GM23338 (cell line): ENCODE results near the gene PDE3A. TPM values are rescaled to one million over a fixed set of nuclear protein-coding genes. Genes with fewer than 3 reads are reported as not detected.

Experiments used
- ATAC-seq: fragments of 200-7000 bp; cut with Tn5 transposase; 3 replicates; pipeline ENCODE4 v1.9.1; 2020
- DNase-seq: peaks from one replicate; pipeline ENCODE4 v3.0.0-alpha.2; 2015; ENCODE audit warnings: low spot score
- H2AFZ ChIP-seq: fragments of 200-600 bp; sonication (generic); 2 replicates; pipeline ENCODE4 v1.8.0; 2016; ENCODE audit warnings: antibody characterized with exemption, mild to moderate bottlenecking, moderate library complexity
- H3F3A ChIP-seq: fragments of 200-600 bp; sonication (generic); replicated peaks from 2 replicates; pipeline ENCODE4 v1.8.0; 2017; ENCODE audit warnings: antibody characterized with exemption, mixed run types, low read depth
- H3K27ac ChIP-seq: fragments of 200-600 bp; sonication (generic); 2 replicates; pipeline ENCODE4 v1.6.1; 2016; ENCODE audit warnings: low read depth
- H3K27me3 ChIP-seq: fragments of 200-600 bp; sonication (generic); 2 replicates; pipeline ENCODE4 v1.8.0; 2016; ENCODE audit warnings: mild to moderate bottlenecking, mixed run types, moderate library complexity; ENCODE audit not compliant: insufficient read depth
- H3K36me3 ChIP-seq: fragments of 200-600 bp; sonication (generic); 2 replicates; pipeline ENCODE4 v1.8.0; 2016; ENCODE audit warnings: mild to moderate bottlenecking; ENCODE audit not compliant: insufficient read depth
- H3K4me1 ChIP-seq: fragments of 200-600 bp; sonication (generic); 2 replicates; pipeline ENCODE4 v1.8.0; 2016; ENCODE audit warnings: mild to moderate bottlenecking, moderate library complexity; ENCODE audit not compliant: insufficient read depth
- H3K4me2 ChIP-seq: fragments of 200-600 bp; sonication (generic); 2 replicates; pipeline ENCODE4 v1.7.1; 2017; ENCODE audit warnings: mixed run types
- H3K4me3 ChIP-seq: fragments of 200-600 bp; sonication (generic); 2 replicates; pipeline ENCODE4 v1.6.1; 2016; ENCODE audit warnings: mixed run types
- H3K79me2 ChIP-seq: fragments of 200-600 bp; sonication (generic); replicated peaks from 2 replicates; pipeline ENCODE4 v1.8.0; 2017; ENCODE audit warnings: mild to moderate bottlenecking; ENCODE audit not compliant: insufficient read depth
- H3K9me2 ChIP-seq: fragments of 200-600 bp; sonication (generic); 2 replicates; pipeline ENCODE4 v1.8.0; 2017; ENCODE audit not compliant: insufficient read depth
- H4K20me1 ChIP-seq: fragments of 200-600 bp; sonication (generic); replicated peaks from 2 replicates; pipeline ENCODE4 v1.8.0; 2017; ENCODE audit warnings: mild to moderate bottlenecking; ENCODE audit not compliant: insufficient read depth
- H3K27ac Mint-ChIP-seq: 2 replicates; pipeline ENCODE4 v1.8.0; 2020; ENCODE audit warnings: inconsistent platforms, mild to moderate bottlenecking, moderate library complexity, mixed read lengths
- H3K27me3 Mint-ChIP-seq: 3 replicates; pipeline ENCODE4 v1.8.0; 2022; ENCODE audit warnings: low read depth, mild to moderate bottlenecking, moderate library complexity, mixed read lengths, inconsistent platforms; ENCODE audit not compliant: insufficient read depth, poor library complexity
- H3K36me3 Mint-ChIP-seq: 3 replicates; pipeline ENCODE4 v1.8.0; 2021; ENCODE audit warnings: low read depth, mild to moderate bottlenecking, inconsistent platforms, moderate library complexity, mixed read lengths
- H3K4me1 Mint-ChIP-seq: 3 replicates; pipeline ENCODE4 v1.8.0; 2020; ENCODE audit warnings: mild to moderate bottlenecking, inconsistent platforms, mixed read lengths
- H3K4me3 Mint-ChIP-seq: 3 replicates; pipeline ENCODE4 v1.8.0; 2021; ENCODE audit warnings: moderate library complexity, mild to moderate bottlenecking, inconsistent platforms, mixed read lengths
- H3K9me3 Mint-ChIP-seq: 3 replicates; pipeline ENCODE4 v1.8.0; 2020; ENCODE audit warnings: moderate library complexity, mild to moderate bottlenecking, inconsistent platforms, mixed read lengths
- CREB1 ChIP-seq: fragments of 250-450 bp; sonication (Bioruptor Pico); IDR thresholded peaks from 2 replicates; pipeline ENCODE4 v1.5.0; 2020; ENCODE audit warnings: low read depth, mild to moderate bottlenecking, moderate library complexity
- CTCF ChIP-seq, 2 experiments: fragments of 200-600 bp in 1 of 2; sonication (generic) in 1 of 2; conservative IDR thresholded peaks; 2 replicates each; pipeline versions ENCODE4 v1.5.1 to v1.6.1; 2016 to 2017; ENCODE audit warnings: antibody characterized with exemption in 2 of 2, low read depth in 2 of 2, mild to moderate bottlenecking in 2 of 2, moderate library complexity in 1 of 2
- ETS1 ChIP-seq: IDR thresholded peaks from 2 replicates; pipeline ENCODE4 v1.6.1; 2016; ENCODE audit warnings: antibody characterized with exemption
- EZH2phosphoT487 ChIP-seq: fragments of 200-600 bp; sonication (generic); IDR thresholded peaks from one replicate; pipeline ENCODE4 v1.8.1; 2018; ENCODE audit warnings: antibody characterized with exemption; ENCODE audit not compliant: unreplicated experiment
- JUNB ChIP-seq: IDR thresholded peaks from one replicate; pipeline ENCODE4 v1.6.1; 2016; ENCODE audit warnings: antibody characterized with exemption; ENCODE audit not compliant: unreplicated experiment
- NANOG ChIP-seq: IDR thresholded peaks from 2 replicates; pipeline ENCODE4 v1.6.1; 2016; ENCODE audit warnings: antibody characterized with exemption, borderline replicate concordance
- POLR2AphosphoS5 ChIP-seq: IDR thresholded peaks from 2 replicates; pipeline ENCODE4 v1.6.1; 2016; ENCODE audit warnings: antibody characterized with exemption, low read depth
- ZNF114 ChIP-seq: fragments of 250-450 bp; sonication (Bioruptor Pico); IDR thresholded peaks from 2 replicates; pipeline ENCODE4 v1.5.0; 2020; ENCODE audit warnings: mild to moderate bottlenecking, moderate library complexity
- ZNF331 ChIP-seq: fragments of 250-450 bp; sonication (Bioruptor Pico); IDR thresholded peaks from 2 replicates; pipeline ENCODE4 v1.5.0; 2020; ENCODE audit warnings: low read depth, mild to moderate bottlenecking, moderate library complexity
- ZNF462 ChIP-seq: fragments of 250-450 bp; sonication (Bioruptor Pico); IDR thresholded peaks from 2 replicates; pipeline ENCODE4 v1.5.0; 2020; ENCODE audit warnings: mild to moderate bottlenecking, moderate library complexity
- polyA plus RNA-seq: library from polyadenylated mRNA; unstranded; fragments of >200 nt; fragmentation: Nextera tagmentation; extraction: Ambion mirVana; gene quantifications from 2 replicates; pipeline ENCODE4 v1.2.1, GENCODE V29; 2016
- total RNA-seq: library from RNA; depleted of rRNA; stranded (reverse); fragments of >200 nt; shearing (Covaris generic); gene quantifications from 2 replicates; pipeline ENCODE4 v1.2.3, GENCODE V29; 2014
- TF ChIP-seq, protein P1 (sequence below): IDR thresholded peaks from one replicate; pipeline ENCODE4 v1.6.1; 2018; ENCODE audit warnings: antibody characterized with exemption; ENCODE audit not compliant: unreplicated experiment

PDE3A gene
- total and polyA plus RNA-seq, 2 experiments from 2014 or later, result 2.7 to 9.2 TPM

GRCh38 chr12:20487519-20487918 lies 119.2 kb downstream of the PDE3A start (continued):
- TF ChIP-seq CTCF (conservative IDR thresholded peaks at IDR 0.05; ENCODE audit: low read depth in 2 of 2) (no peak), ZNF462 (CRISPR knock-in tag) (no peak)

DNA sequence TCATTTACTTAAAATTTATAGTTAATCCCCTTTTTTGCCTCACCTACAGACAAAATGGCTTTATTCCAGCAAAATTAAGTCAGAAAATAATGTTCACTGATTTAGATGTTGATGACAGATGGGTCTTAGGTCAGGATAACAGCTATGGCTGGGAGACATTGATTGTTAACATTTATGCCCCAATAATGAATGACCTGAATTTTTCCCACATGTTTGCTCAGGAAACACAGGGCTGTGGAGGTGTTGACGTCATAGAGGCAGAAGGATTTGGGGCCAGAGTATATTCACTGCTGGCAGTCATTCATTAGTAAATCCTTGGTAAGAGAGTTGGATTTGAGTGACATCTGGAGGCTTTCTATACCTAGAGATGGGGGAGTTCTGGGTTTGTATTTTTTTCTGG lies 121.3 kb downstream of the PDE3A start:
- Mint-ChIP-seq H3K4me1 (peaks cover 22% of the 10 kb centered on the region), H3K4me3 (no peak overlapping the region), H3K27ac (no peak overlapping the region), H3K27me3 (peaks cover 3% of the 10 kb centered on the region), H3K36me3 (no peaks in the 10 kb centered on the region; the same call in 2 of the 3 replicates), H3K9me3 (no peaks in the 10 kb centered on the region)
- H3K4me2 ChIP-seq, result no peak overlapping the region
- DNase-seq (no peak), ATAC-seq (no peak)
- no peak overlapping the region for H3K27ac ChIP-seq
- H3K27me3 ChIP-seq, result no peaks in the 10 kb centered on the region
- H4K20me1 ChIP-seq, result no peaks in the 10 kb centered on the region
- no peak overlapping the region for H2AFZ ChIP-seq
- no peaks in the 10 kb centered on the region for H3K79me2 ChIP-seq
- no peaks in the 10 kb centered on the region for H3K36me3 ChIP-seq
- no peaks in the 10 kb centered on the region for H3K9me2 ChIP-seq
- no peaks in the 10 kb centered on the region for H3F3A ChIP-seq
- H3K4me3 ChIP-seq, result no peak overlapping the region
- peaks cover 15% of the 10 kb centered on the region; the same call in 1 of the 2 replicates for H3K4me1 ChIP-seq
- no peak for TF ChIP-seq NANOG
- TF ChIP-seq, protein P1, sequence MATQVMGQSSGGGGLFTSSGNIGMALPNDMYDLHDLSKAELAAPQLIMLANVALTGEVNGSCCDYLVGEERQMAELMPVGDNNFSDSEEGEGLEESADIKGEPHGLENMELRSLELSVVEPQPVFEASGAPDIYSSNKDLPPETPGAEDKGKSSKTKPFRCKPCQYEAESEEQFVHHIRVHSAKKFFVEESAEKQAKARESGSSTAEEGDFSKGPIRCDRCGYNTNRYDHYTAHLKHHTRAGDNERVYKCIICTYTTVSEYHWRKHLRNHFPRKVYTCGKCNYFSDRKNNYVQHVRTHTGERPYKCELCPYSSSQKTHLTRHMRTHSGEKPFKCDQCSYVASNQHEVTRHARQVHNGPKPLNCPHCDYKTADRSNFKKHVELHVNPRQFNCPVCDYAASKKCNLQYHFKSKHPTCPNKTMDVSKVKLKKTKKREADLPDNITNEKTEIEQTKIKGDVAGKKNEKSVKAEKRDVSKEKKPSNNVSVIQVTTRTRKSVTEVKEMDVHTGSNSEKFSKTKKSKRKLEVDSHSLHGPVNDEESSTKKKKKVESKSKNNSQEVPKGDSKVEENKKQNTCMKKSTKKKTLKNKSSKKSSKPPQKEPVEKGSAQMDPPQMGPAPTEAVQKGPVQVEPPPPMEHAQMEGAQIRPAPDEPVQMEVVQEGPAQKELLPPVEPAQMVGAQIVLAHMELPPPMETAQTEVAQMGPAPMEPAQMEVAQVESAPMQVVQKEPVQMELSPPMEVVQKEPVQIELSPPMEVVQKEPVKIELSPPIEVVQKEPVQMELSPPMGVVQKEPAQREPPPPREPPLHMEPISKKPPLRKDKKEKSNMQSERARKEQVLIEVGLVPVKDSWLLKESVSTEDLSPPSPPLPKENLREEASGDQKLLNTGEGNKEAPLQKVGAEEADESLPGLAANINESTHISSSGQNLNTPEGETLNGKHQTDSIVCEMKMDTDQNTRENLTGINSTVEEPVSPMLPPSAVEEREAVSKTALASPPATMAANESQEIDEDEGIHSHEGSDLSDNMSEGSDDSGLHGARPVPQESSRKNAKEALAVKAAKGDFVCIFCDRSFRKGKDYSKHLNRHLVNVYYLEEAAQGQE, result no peak
- no peak for TF ChIP-seq JUNB
- TF ChIP-seq ETS1, result no peak
- no peak for TF ChIP-seq ZNF331 (CRISPR knock-in tag)
- no peak for TF ChIP-seq EZH2phosphoT487
- TF ChIP-seq ZNF114 (CRISPR knock-in tag), result no peak
- no peak for TF ChIP-seq CTCF (conservative IDR thresholded peaks at IDR 0.05; ENCODE audit: low read depth in 2 of 2)
- TF ChIP-seq CREB1 (CRISPR knock-in tag), result no peak
- TF ChIP-seq POLR2AphosphoS5, result no peak
